Uterus (tissue), 2 donors: Measurements from ENCODE around the gene CRIM1.

Experiments used
- POLR2A ChIP-seq, 2 donors: fragments of 450-650 bp; IDR thresholded peaks; one replicate each; pipeline ENCODE4 v1.6.1; 2016; ENCODE audit warnings: antibody characterized with exemption in 2 of 2, mild to moderate bottlenecking in 1 of 2, moderate library complexity in 1 of 2
- TF ChIP-seq, protein P1 (sequence below), 4 experiments: fragments of 200-600 bp in 2 of 4; fragments of 450-650 bp in 2 of 4; sonication (generic) in 2 of 4; IDR thresholded peaks; one replicate each; pipeline ENCODE4 v1.5.1; 2016 to 2019; ENCODE audit warnings: antibody characterized with exemption in 4 of 4, mild to moderate bottlenecking in 2 of 4, moderate library complexity in 1 of 4

DNA sequence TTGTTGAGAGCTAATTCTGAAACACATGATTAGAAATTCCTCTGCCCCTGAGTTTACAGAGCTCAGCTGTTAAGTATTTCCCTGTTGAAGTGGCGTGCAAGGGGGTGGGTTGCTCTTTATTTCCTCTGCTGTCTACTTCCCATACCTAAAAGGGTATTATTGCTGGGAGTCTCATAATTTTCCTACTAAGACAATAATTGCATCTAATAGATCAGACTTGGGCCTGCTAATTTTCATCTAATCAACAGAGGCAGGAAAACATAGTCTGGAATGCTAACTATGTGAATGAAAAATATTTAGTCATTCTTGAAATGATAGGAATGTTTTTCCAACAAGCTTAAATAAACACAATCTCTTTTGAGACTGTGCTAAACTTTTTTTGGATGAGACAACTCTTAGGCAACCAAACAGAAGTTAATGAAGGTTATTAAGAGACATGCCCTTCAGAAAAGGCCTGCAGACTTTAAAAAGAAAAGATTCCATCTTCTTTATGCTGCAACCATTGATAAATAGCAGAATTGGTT is 131.0 kb downstream of the CRIM1 start:
- TF ChIP-seq, protein P1, sequence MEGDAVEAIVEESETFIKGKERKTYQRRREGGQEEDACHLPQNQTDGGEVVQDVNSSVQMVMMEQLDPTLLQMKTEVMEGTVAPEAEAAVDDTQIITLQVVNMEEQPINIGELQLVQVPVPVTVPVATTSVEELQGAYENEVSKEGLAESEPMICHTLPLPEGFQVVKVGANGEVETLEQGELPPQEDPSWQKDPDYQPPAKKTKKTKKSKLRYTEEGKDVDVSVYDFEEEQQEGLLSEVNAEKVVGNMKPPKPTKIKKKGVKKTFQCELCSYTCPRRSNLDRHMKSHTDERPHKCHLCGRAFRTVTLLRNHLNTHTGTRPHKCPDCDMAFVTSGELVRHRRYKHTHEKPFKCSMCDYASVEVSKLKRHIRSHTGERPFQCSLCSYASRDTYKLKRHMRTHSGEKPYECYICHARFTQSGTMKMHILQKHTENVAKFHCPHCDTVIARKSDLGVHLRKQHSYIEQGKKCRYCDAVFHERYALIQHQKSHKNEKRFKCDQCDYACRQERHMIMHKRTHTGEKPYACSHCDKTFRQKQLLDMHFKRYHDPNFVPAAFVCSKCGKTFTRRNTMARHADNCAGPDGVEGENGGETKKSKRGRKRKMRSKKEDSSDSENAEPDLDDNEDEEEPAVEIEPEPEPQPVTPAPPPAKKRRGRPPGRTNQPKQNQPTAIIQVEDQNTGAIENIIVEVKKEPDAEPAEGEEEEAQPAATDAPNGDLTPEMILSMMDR (IDR thresholded peaks at IDR 0.05), result no peak
- TF ChIP-seq POLR2A (IDR thresholded peaks at IDR 0.05), result no peak
